Measurements from ENCODE around the gene CDH4.

The CDH4 gene

GRCh38 chr20:61891916-61892649 is 640.0 kb downstream of the CDH4 start:
- DNase-seq = no peak

GRCh38 chr20:61895016-61895415 is 643.0 kb downstream of the CDH4 start:
- no peak for DNase-seq

- no peak for DNase-seq
Measured at GRCh38 chr20:61895686-61896057, 643.6 kb downstream of the CDH4 start.

- DNase-seq = peak; percentile 65
Measured at GRCh38 chr20:61896058-61896961, 644.2 kb downstream of the CDH4 start.

- no peak for DNase-seq
Measured at GRCh38 chr20:61897401-61898295, 645.6 kb downstream of the CDH4 start.

- DNase-seq = no peak
Measured at GRCh38 chr20:61898405-61898804, 646.3 kb downstream of the CDH4 start.

- DNase-seq = no peak
Measured at GRCh38 chr20:61900011-61900944, 648.2 kb downstream of the CDH4 start.

- DNase-seq = no peak
Measured at GRCh38 chr20:61900945-61901293, 648.9 kb downstream of the CDH4 start.

- no peak for DNase-seq
Measured at GRCh38 chr20:61901392-61902220, 649.5 kb downstream of the CDH4 start.

- DNase-seq = no peak
Measured at GRCh38 chr20:61902221-61902869, 650.3 kb downstream of the CDH4 start.

- no peak for DNase-seq
Measured at GRCh38 chr20:61903575-61904340, 651.7 kb downstream of the CDH4 start.

- DNase-seq = no peak
Measured at GRCh38 chr20:61904456-61904855, 652.4 kb downstream of the CDH4 start.

GRCh38 chr20:61905781-61906523 is 653.9 kb downstream of the CDH4 start:
- no peak for DNase-seq

GRCh38 chr20:61907081-61907891 is 655.2 kb downstream of the CDH4 start:
- no peak for DNase-seq

GRCh38 chr20:61908057-61909026 is 656.3 kb downstream of the CDH4 start:
- no peak for DNase-seq

GRCh38 chr20:61909028-61909427 is 657.0 kb downstream of the CDH4 start:
- no peak for DNase-seq

GRCh38 chr20:61909821-61910220 is 657.8 kb downstream of the CDH4 start:
- DNase-seq = no peak

Data from islet precursor cell (in vitro differentiated cells).